PFSK-1 (cell line): ENCODE measurements around the gene CD300A.

Experiments used
- POLR2AphosphoS5 ChIP-seq: IDR thresholded peaks from 2 replicates; pipeline ENCODE4 v1.6.1; 2012; ENCODE audit warnings: low read depth, mild to moderate bottlenecking, control low read depth, low read length, moderate library complexity
- TAF1 ChIP-seq: IDR thresholded peaks from 2 replicates; pipeline ENCODE4 v1.6.1; 2012; ENCODE audit warnings: low read length, control low read depth, borderline replicate concordance; ENCODE audit not compliant: insufficient read depth

- TF ChIP-seq TAF1 = no peak
- TF ChIP-seq POLR2AphosphoS5 = no peak
Measured at GRCh38 chr17:74527756-74528155, 61.3 kb downstream of the CD300A start.
